Mesothelial cell of epicardium (in vitro differentiated cells): ENCODE data around the gene PAXX. TPM values are rescaled to one million over a fixed set of nuclear protein-coding genes. Genes with fewer than 3 reads are reported as not detected.

Source experiments
- DNase-seq, 2 experiments: peaks; one replicate each; pipeline ENCODE4 v3.0.0; 2021; ENCODE audit warnings: low spot score in 2 of 2; ENCODE audit not compliant: unreplicated experiment in 2 of 2
- H3K27ac Mint-ChIP-seq: 2 replicates; pipeline ENCODE4 v1.8.0; 2021; ENCODE audit warnings: mixed read lengths
- H3K27me3 Mint-ChIP-seq: 2 replicates; pipeline ENCODE4 v1.8.0; 2021; ENCODE audit warnings: low read depth, mixed read lengths
- H3K36me3 Mint-ChIP-seq: 2 replicates; pipeline ENCODE4 v1.8.0; 2021; ENCODE audit warnings: mixed read lengths
- H3K4me1 Mint-ChIP-seq: 2 replicates; pipeline ENCODE4 v1.8.0; 2021; ENCODE audit warnings: mixed read lengths
- H3K4me3 Mint-ChIP-seq: 2 replicates; pipeline ENCODE4 v1.8.0; 2021; ENCODE audit warnings: mild to moderate bottlenecking, moderate library complexity, mixed read lengths
- H3K9me3 Mint-ChIP-seq: 2 replicates; pipeline ENCODE4 v1.8.0; 2021; ENCODE audit warnings: mixed read lengths
- CTCF ChIP-seq: fragments of 200-600 bp; sonication (generic); IDR thresholded peaks from one replicate; pipeline ENCODE4 v1.5.0; 2021; ENCODE audit warnings: antibody characterized with exemption; ENCODE audit not compliant: unreplicated experiment
- total RNA-seq: library from RNA; stranded (reverse); gene quantifications from 3 replicates; pipeline ENCODE4 v1.2.1, GENCODE V29; 2021

Gene PAXX
- total RNA-seq, 1 donor from 2014 or later: 53.1 TPM

GRCh38 chr9:137015540-137015930, 23.3 kb downstream of the PAXX start:
- Mint-ChIP-seq H3K4me1 (no peaks in the 10 kb centered on the region), H3K36me3 (peaks cover 16% of the 10 kb centered on the region), H3K27ac (no peak overlapping the region), H3K9me3 (no peaks in the 10 kb centered on the region), H3K4me3 (no peak overlapping the region), H3K27me3 (no peaks in the 10 kb centered on the region)
- TF ChIP-seq CTCF: no peak
- no peak for DNase-seq

- Mint-ChIP-seq H3K4me3 (no peak overlapping the region), H3K9me3 (no peaks in the 10 kb centered on the region), H3K27ac (no peak overlapping the region), H3K27me3 (no peaks in the 10 kb centered on the region), H3K4me1 (no peaks in the 10 kb centered on the region), H3K36me3 (peaks cover 16% of the 10 kb centered on the region)
- TF ChIP-seq CTCF: no peak
- no peak for DNase-seq
Measured at GRCh38 chr9:137015976-137016375, 23.8 kb downstream of the PAXX start.

- no peaks in the 10 kb centered on the region for H3K4me1 Mint-ChIP-seq
- no peak for TF ChIP-seq CTCF
- H3K9me3 Mint-ChIP-seq: no peaks in the 10 kb centered on the region
- no peak overlapping the region for H3K27ac Mint-ChIP-seq
- H3K27me3 Mint-ChIP-seq: no peaks in the 10 kb centered on the region
- H3K36me3 Mint-ChIP-seq: peaks cover 14% of the 10 kb centered on the region
- H3K4me3 Mint-ChIP-seq: no peak overlapping the region
- DNase-seq: no peak
Measured at GRCh38 chr9:137016436-137016835, 24.2 kb downstream of the PAXX start.

GRCh38 chr9:137017071-137017470, 24.8 kb downstream of the PAXX start:
- no peak for DNase-seq
- Mint-ChIP-seq H3K4me1 (no peaks in the 10 kb centered on the region), H3K4me3 (no peak overlapping the region), H3K36me3 (peaks cover 13% of the 10 kb centered on the region), H3K27ac (no peak overlapping the region), H3K27me3 (no peaks in the 10 kb centered on the region), H3K9me3 (no peaks in the 10 kb centered on the region)
- TF ChIP-seq CTCF: no peak

GRCh38 chr9:137017791-137018497, 25.7 kb downstream of the PAXX start:
- H3K27me3 Mint-ChIP-seq: no peaks in the 10 kb centered on the region
- H3K36me3 Mint-ChIP-seq: peaks cover 10% of the 10 kb centered on the region
- H3K4me3 Mint-ChIP-seq: no peak overlapping the region
- no peaks in the 10 kb centered on the region for H3K4me1 Mint-ChIP-seq
- H3K27ac Mint-ChIP-seq: no peak overlapping the region
- no peak for TF ChIP-seq CTCF
- no peak for DNase-seq
- H3K9me3 Mint-ChIP-seq: no peaks in the 10 kb centered on the region
